ENCODE results near the gene TMEM132E.

Gene TMEM132E

GRCh38 chr17:34568953-34569352, 10.4 kb upstream of the TMEM132E start:
- DNase-seq (ENCODE audit: low spot score) = no peak

- no peak for DNase-seq (ENCODE audit: low spot score)
Observed at GRCh38 chr17:34569591-34569990, 9.8 kb upstream of the TMEM132E start.

GRCh38 chr17:34570506-34570905, 8.9 kb upstream of the TMEM132E start:
- no peak for DNase-seq (ENCODE audit: low spot score)

GRCh38 chr17:34571428-34572130, 7.8 kb upstream of the TMEM132E start:
- no peak for DNase-seq (ENCODE audit: low spot score)

GRCh38 chr17:34572483-34572882, 6.9 kb upstream of the TMEM132E start:
- no peak for DNase-seq (ENCODE audit: low spot score)

GRCh38 chr17:34575182-34575581, 4.2 kb upstream of the TMEM132E start:
- no peak for DNase-seq (ENCODE audit: low spot score)

- no peak for DNase-seq (ENCODE audit: low spot score)
Observed at GRCh38 chr17:34578016-34578415, 1.4 kb upstream of the TMEM132E start.

GRCh38 chr17:34578656-34579016, 746 bp upstream of the TMEM132E start:
- no peak for DNase-seq (ENCODE audit: low spot score)

- no peak for DNase-seq (ENCODE audit: low spot score)
Observed at GRCh38 chr17:34579979-34580684, 750 bp downstream of the TMEM132E start.

- no peak for DNase-seq (ENCODE audit: low spot score)
Observed at GRCh38 chr17:34580685-34581445, 1.5 kb downstream of the TMEM132E start.

GRCh38 chr17:34581446-34582184, 2.2 kb downstream of the TMEM132E start:
- DNase-seq (ENCODE audit: low spot score) = no peak

GRCh38 chr17:34582185-34582900, 3.0 kb downstream of the TMEM132E start:
- DNase-seq (ENCODE audit: low spot score) = no peak

- DNase-seq (ENCODE audit: low spot score) = no peak
Observed at GRCh38 chr17:34582901-34583245, 3.5 kb downstream of the TMEM132E start.

GRCh38 chr17:34584805-34585416, 5.5 kb downstream of the TMEM132E start:
- peak; percentile 26 for DNase-seq (ENCODE audit: low spot score)

GRCh38 chr17:34586346-34586846, 7.0 kb downstream of the TMEM132E start:
- DNase-seq (ENCODE audit: low spot score) = no peak

- DNase-seq (ENCODE audit: low spot score) = peak; percentile 18
Observed at GRCh38 chr17:34588266-34588665, 8.9 kb downstream of the TMEM132E start.

GRCh38 chr17:34589120-34589965, 10.0 kb downstream of the TMEM132E start:
- no peak for DNase-seq (ENCODE audit: low spot score)

- DNase-seq (ENCODE audit: low spot score) = no peak
Observed at GRCh38 chr17:34592002-34592401, 12.6 kb downstream of the TMEM132E start.

GRCh38 chr17:34596920-34597319, 17.5 kb downstream of the TMEM132E start:
- DNase-seq (ENCODE audit: low spot score) = no peak

GRCh38 chr17:34598161-34598776, 18.9 kb downstream of the TMEM132E start:
- DNase-seq (ENCODE audit: low spot score) = no peak
